PC-9 (cell line): ENCODE measurements around the gene PDE1C. TPM values are rescaled to one million over a fixed set of nuclear protein-coding genes. Genes with fewer than 3 reads are reported as not detected.

Experiments
- BruUV-seq: library from RNA; stranded (reverse); fragments of 400-500 nt; replicated peaks from 2 replicates; lab custom pipeline; 2021; lab: Mats Ljungman, UMichigan
- CTCF ChIA-PET: fragments of 300-600 bp; sonication (Branson Sonifier 250); formaldehyde crosslinking; loops from one replicate; lab custom pipeline; 2022; ENCODE audit warnings: antibody characterized with exemption; lab: Charles Lee
- POLR2A ChIA-PET: fragments of 300-600 bp; sonication (Branson Sonifier 250); formaldehyde crosslinking; loops from one replicate; lab custom pipeline; 2022; ENCODE audit warnings: antibody characterized with exemption; ENCODE audit not compliant: unreplicated experiment; lab: Charles Lee
- DNase-seq, 2 experiments: peaks; one replicate each; pipeline versions ENCODE4 v3.0.0 to v3.0.0-alpha.2; 2015 to 2022; ENCODE audit warnings: mixed read lengths in 1 of 2
- H2AFZ ChIP-seq: fragments of 200-600 bp; sonication (generic); 2 replicates; pipeline ENCODE4 v1.8.1; 2017; ENCODE audit warnings: antibody characterized with exemption
- H3F3A ChIP-seq: fragments of 200-600 bp; sonication (generic); 2 replicates; pipeline ENCODE4 v1.8.1; 2017; ENCODE audit warnings: antibody characterized with exemption, mild to moderate bottlenecking, low read depth; ENCODE audit not compliant: insufficient read depth
- H3K27ac ChIP-seq: fragments of 200-600 bp; sonication (generic); 2 replicates; pipeline ENCODE4 v1.6.1; 2016; ENCODE audit warnings: mixed run types
- H3K27me3 ChIP-seq: fragments of 200-600 bp; sonication (generic); 2 replicates; pipeline ENCODE4 v1.6.1; 2016; ENCODE audit warnings: low read depth, mixed run types; ENCODE audit not compliant: insufficient read depth
- H3K36me3 ChIP-seq: fragments of 200-600 bp; sonication (generic); 2 replicates; pipeline ENCODE4 v1.6.1; 2016; ENCODE audit warnings: low read depth, mixed run types
- H3K4me1 ChIP-seq: fragments of 200-600 bp; sonication (generic); replicated peaks from 2 replicates; pipeline ENCODE4 v1.6.1; 2016; ENCODE audit warnings: mixed run types; ENCODE audit not compliant: insufficient read depth
- H3K4me2 ChIP-seq: fragments of 200-600 bp; sonication (generic); 2 replicates; pipeline ENCODE4 v1.6.1; 2017; ENCODE audit warnings: mixed run types
- H3K4me3 ChIP-seq: fragments of 200-600 bp; sonication (generic); 2 replicates; pipeline ENCODE4 v1.6.1; 2016; ENCODE audit warnings: mixed run types
- H3K79me2 ChIP-seq: fragments of 200-600 bp; sonication (generic); 2 replicates; pipeline ENCODE4 v1.6.1; 2017; ENCODE audit warnings: low read depth, mixed run types
- H3K9me2 ChIP-seq: fragments of 200-600 bp; sonication (generic); 2 replicates; pipeline ENCODE4 v1.8.1; 2017; ENCODE audit warnings: mild to moderate bottlenecking; ENCODE audit not compliant: insufficient read depth
- H3K9me3 ChIP-seq: fragments of 200-600 bp; sonication (generic); 2 replicates; pipeline ENCODE4 v1.8.1; 2016; ENCODE audit warnings: low read depth; ENCODE audit not compliant: insufficient read depth
- H4K20me1 ChIP-seq: fragments of 200-600 bp; sonication (generic); 2 replicates; pipeline ENCODE4 v1.8.1; 2017; ENCODE audit not compliant: insufficient read depth
- EZH2 ChIP-seq: fragments of 200-600 bp; sonication (generic); IDR thresholded peaks from 2 replicates; pipeline ENCODE4 v1.8.0; 2017; ENCODE audit warnings: antibody characterized with exemption, low read depth
- intact Hi-C: fragments of 100-400 bp; cut with micrococcal nuclease; formaldehyde crosslinking; loops from one replicate; pipeline ENCODE4 v1.10.0; 2022; ENCODE audit not compliant: unreplicated experiment
- total RNA-seq: library from RNA; stranded (reverse); gene quantifications from 2 replicates; pipeline ENCODE4 v1.2.3, GENCODE V29; 2021
- TF ChIP-seq, protein P1 (sequence below): fragments of 200-600 bp; sonication (generic); conservative IDR thresholded peaks from 2 replicates; pipeline ENCODE4 v1.6.1; 2017; ENCODE audit warnings: mixed run types, antibody characterized with exemption, mild to moderate bottlenecking, moderate library complexity

The PDE1C gene
- total RNA-seq, 1 experiment from 2014 or later: 1.7 TPM

DNA sequence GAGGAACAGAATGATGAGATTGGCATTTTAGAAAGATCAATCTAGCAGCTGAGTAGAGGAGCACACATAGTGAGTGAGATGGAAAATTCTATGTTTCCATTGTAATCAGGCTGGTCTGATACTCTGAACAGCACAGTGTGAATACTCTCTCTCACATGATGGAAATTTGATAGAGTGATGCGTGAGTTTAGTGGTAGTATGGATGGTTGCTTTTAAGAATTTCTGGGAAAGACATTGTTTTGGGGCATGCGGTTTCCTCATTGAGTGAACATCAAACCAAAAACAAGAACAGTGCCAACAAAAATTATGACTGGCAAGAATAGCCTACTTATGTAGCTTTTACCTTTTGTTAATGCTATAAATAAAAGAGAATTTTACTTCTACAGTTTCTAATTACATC lies 183.2 kb downstream of the PDE1C start:
- CTCF ChIA-PET: no interaction called here
- Histone ChIP-seq H3K4me2 (no peak overlapping the region), H4K20me1 (no peaks in the 10 kb centered on the region)

DNA sequence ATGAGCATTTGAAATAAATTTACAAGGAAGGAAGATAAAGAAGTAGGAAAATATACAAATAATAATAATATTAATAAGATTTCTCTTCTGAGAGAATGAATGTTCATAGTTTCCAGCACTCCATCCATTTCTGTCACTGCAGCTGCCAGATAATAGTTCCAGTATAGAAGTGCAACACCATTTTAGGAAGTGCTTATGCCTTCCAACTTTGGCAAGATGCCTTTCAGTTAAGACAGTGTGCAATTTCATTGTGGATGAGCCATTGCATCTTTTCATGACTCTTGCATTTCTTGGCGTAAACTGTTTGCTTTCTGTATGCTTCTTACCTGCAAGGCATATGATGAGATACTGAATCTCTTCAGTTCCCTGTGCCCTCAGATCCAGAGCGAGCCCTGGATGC lies 185.0 kb downstream of the PDE1C start:
- ChIA-PET CTCF (no interaction called here), POLR2A (no interaction called here)
- intact Hi-C loops: no loop called here
- Histone ChIP-seq H3K4me3 (no peak overlapping the region), H3K4me1 (no peaks in the 10 kb centered on the region), H3K36me3 (no peaks in the 10 kb centered on the region), H3K9me2 (no peaks in the 10 kb centered on the region), H2AFZ (no peak overlapping the region), H3K27ac (no peak overlapping the region), H3K27me3 (no peaks in the 10 kb centered on the region), H3K9me3 (no peaks in the 10 kb centered on the region), H3K79me2 (no peaks in the 10 kb centered on the region), H4K20me1 (no peaks in the 10 kb centered on the region), H3F3A (no peaks in the 10 kb centered on the region), H3K4me2 (no peak overlapping the region)
- BruUV-seq: no TSS peak
- no peak for DNase-seq
- no peak for TF ChIP-seq EZH2
- TF ChIP-seq, protein P1, sequence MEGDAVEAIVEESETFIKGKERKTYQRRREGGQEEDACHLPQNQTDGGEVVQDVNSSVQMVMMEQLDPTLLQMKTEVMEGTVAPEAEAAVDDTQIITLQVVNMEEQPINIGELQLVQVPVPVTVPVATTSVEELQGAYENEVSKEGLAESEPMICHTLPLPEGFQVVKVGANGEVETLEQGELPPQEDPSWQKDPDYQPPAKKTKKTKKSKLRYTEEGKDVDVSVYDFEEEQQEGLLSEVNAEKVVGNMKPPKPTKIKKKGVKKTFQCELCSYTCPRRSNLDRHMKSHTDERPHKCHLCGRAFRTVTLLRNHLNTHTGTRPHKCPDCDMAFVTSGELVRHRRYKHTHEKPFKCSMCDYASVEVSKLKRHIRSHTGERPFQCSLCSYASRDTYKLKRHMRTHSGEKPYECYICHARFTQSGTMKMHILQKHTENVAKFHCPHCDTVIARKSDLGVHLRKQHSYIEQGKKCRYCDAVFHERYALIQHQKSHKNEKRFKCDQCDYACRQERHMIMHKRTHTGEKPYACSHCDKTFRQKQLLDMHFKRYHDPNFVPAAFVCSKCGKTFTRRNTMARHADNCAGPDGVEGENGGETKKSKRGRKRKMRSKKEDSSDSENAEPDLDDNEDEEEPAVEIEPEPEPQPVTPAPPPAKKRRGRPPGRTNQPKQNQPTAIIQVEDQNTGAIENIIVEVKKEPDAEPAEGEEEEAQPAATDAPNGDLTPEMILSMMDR: no peak

More for the DNA sequence above, 183.2 kb downstream of the PDE1C start:
- no peaks in the 10 kb centered on the region for H3K36me3 ChIP-seq
- no peaks in the 10 kb centered on the region for H3K79me2 ChIP-seq
- H3K4me1 ChIP-seq: no peaks in the 10 kb centered on the region
- POLR2A ChIA-PET: no interaction called here
- no TSS peak for BruUV-seq
- no peak overlapping the region for H3K27ac ChIP-seq
- no peaks in the 10 kb centered on the region for H3F3A ChIP-seq
- no peaks in the 10 kb centered on the region for H3K27me3 ChIP-seq
- TF ChIP-seq, protein P1: no peak
- no peak for TF ChIP-seq EZH2
- DNase-seq: no peak
- H3K4me3 ChIP-seq: no peak overlapping the region
- no peaks in the 10 kb centered on the region for H3K9me3 ChIP-seq
- no peak overlapping the region for H2AFZ ChIP-seq
- H3K9me2 ChIP-seq: no peaks in the 10 kb centered on the region
- intact Hi-C loops: no loop called here

GRCh38 chr7:31883761-31884164 lies 186.4 kb downstream of the PDE1C start:
- no peak overlapping the region for H3K4me2 ChIP-seq
- no peaks in the 10 kb centered on the region for H4K20me1 ChIP-seq
- no peaks in the 10 kb centered on the region for H3F3A ChIP-seq
- TF ChIP-seq EZH2: no peak
- TF ChIP-seq, protein P1: no peak
- no peaks in the 10 kb centered on the region for H3K9me2 ChIP-seq
- no peak overlapping the region for H3K27ac ChIP-seq
- H3K4me3 ChIP-seq: no peak overlapping the region
- DNase-seq: no peak
- no peak overlapping the region for H2AFZ ChIP-seq
- H3K27me3 ChIP-seq: no peaks in the 10 kb centered on the region
- H3K79me2 ChIP-seq: no peaks in the 10 kb centered on the region
- no TSS peak for BruUV-seq
- H3K36me3 ChIP-seq: no peaks in the 10 kb centered on the region
- ChIA-PET POLR2A (no interaction called here), CTCF (no interaction called here)
- no peaks in the 10 kb centered on the region for H3K4me1 ChIP-seq
- no peaks in the 10 kb centered on the region for H3K9me3 ChIP-seq
- intact Hi-C loops: no loop called here
